ENCODE measurements around the gene CCNG1. TPM values are rescaled to one million over a fixed set of nuclear protein-coding genes. Genes with fewer than 3 reads are reported as not detected.
"Not testable (repeated sequence)": the region's sequence is repeated elsewhere in the genome, so short reads cannot be mapped to it uniquely, and the experiment has no call there.

CCNG1 gene
- polyA plus RNA-seq, 1 donor from 2014 or later: 106 TPM

DNA sequence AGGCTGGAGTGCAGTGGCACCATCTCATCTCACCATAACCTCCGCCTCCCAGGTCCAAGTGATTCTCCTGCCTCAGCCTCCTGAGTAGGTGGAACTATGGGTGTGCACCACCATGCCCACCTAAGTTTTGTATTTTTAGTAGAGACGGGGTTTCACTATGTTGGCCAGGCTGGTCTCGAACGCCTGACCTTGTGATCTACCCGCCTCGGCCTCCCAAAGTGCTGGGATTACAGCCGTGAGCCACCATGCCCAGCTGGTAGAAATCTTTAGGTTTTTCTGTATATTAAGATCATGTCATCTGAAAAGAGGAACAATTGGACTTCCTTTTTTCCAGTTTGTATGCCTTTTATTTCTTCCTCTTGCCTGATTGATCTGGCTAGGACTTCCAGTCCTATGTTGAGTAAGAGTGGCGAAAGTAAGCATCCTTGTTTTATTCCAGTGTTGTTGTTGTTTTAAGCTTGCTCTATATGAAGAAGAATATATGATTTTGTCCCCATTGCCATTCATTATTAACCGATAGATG, 40.5 kb upstream of the CCNG1 start:
- H3K9me3 ChIP-seq (ENCODE audit: low read length); H3K36me3 ChIP-seq (ENCODE audit: insufficient read depth, low read length); H3K4me3 ChIP-seq (ENCODE audit: low read length); H3K27me3 ChIP-seq (ENCODE audit: insufficient read depth, low read depth, low read length); H2AFZ ChIP-seq (ENCODE audit: low read depth, low read length); H3K79me2 ChIP-seq (replicated peaks; ENCODE audit: insufficient read depth, low read length); H3K9ac ChIP-seq (ENCODE audit: low read length); H3K4me2 ChIP-seq (ENCODE audit: low read length); H4K20me1 ChIP-seq (ENCODE audit: insufficient read depth); H3K27ac ChIP-seq (ENCODE audit: low read length); H3K9me2 ChIP-seq (ENCODE audit: insufficient read depth, low read length); H3F3A ChIP-seq (ENCODE audit: insufficient read depth, low read length, poor library complexity, severe bottlenecking): not testable (repeated sequence)

DNA sequence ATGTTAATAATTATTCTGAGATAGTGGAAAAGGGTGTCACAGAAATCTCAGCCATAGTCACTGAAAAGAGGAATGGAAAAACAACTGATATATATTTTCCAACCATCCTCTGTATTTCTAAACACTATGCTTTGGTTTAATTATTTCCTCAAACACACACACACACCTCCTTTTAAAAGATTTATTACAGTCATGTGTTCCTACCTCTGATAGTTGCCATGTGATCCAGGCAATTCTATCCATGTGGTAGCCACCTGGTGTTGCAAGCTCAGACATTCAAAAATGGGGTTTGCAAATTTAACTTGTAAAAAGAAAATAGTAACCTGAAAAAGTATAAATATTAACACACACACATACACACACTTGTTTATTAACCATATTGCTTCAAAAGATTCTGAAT, 40.0 kb upstream of the CCNG1 start:
- TF ChIP-seq EZH2 (IDR thresholded peaks at IDR 0.05; ENCODE audit: borderline replicate concordance, insufficient read depth, low read length, poor library complexity, severe bottlenecking) (no peak), SMC3 (conservative IDR thresholded peaks at IDR 0.05; ENCODE audit: poor library complexity) (no peak)
- no peaks in the 10 kb centered on the region for H3K79me2 ChIP-seq (replicated peaks; ENCODE audit: insufficient read depth, low read length)
- no peak overlapping the region for H2AFZ ChIP-seq (ENCODE audit: low read depth, low read length)
- H3K9me2 ChIP-seq (ENCODE audit: insufficient read depth, low read length): no peaks in the 10 kb centered on the region
- no peaks in the 10 kb centered on the region for H3K27me3 ChIP-seq (ENCODE audit: insufficient read depth, low read depth, low read length)
- no peaks in the 10 kb centered on the region for H3K9me3 ChIP-seq (ENCODE audit: low read length)
- no peaks in the 10 kb centered on the region for H3F3A ChIP-seq (ENCODE audit: insufficient read depth, low read length, poor library complexity, severe bottlenecking)
- H4K20me1 ChIP-seq (ENCODE audit: insufficient read depth): no peaks in the 10 kb centered on the region
- H3K4me2 ChIP-seq (ENCODE audit: low read length): no peak overlapping the region
- no peaks in the 10 kb centered on the region for H3K36me3 ChIP-seq (ENCODE audit: insufficient read depth, low read length)
- H3K27ac ChIP-seq (ENCODE audit: low read length): no peak overlapping the region
- no peak overlapping the region for H3K4me3 ChIP-seq (ENCODE audit: low read length)
- no peak overlapping the region for H3K9ac ChIP-seq (ENCODE audit: low read length)

DNA sequence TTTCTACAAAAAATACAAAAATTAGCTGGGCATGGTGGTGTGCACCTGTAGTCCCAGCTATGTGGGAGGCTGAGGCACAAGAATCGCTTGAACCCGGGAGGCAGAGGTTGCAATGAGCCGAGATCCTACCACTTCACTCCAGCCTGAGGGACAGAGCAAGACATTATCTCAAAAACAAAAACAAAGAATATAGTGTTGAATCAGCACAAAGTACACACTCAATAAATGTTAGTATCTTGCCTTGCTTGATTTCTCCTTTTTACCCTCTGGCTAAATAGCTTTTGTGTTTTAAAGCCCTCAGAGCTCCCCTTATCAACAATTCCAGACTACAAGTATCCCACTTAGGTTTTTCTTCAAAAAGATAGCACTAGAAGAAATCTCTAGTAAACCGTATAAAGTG, 37.5 kb upstream of the CCNG1 start:
- Histone ChIP-seq H3K27ac (ENCODE audit: low read length) (no peak overlapping the region), H3K4me2 (ENCODE audit: low read length) (no peak overlapping the region), H3K27me3 (ENCODE audit: insufficient read depth, low read depth, low read length) (no peaks in the 10 kb centered on the region), H3K9ac (ENCODE audit: low read length) (no peak overlapping the region), H3F3A (ENCODE audit: insufficient read depth, low read length, poor library complexity, severe bottlenecking) (no peaks in the 10 kb centered on the region), H3K9me2 (ENCODE audit: insufficient read depth, low read length) (no peaks in the 10 kb centered on the region), H2AFZ (ENCODE audit: low read depth, low read length) (no peak overlapping the region), H4K20me1 (ENCODE audit: insufficient read depth) (no peaks in the 10 kb centered on the region), H3K4me3 (ENCODE audit: low read length) (no peak overlapping the region), H3K9me3 (ENCODE audit: low read length) (no peaks in the 10 kb centered on the region), H3K36me3 (ENCODE audit: insufficient read depth, low read length) (no peaks in the 10 kb centered on the region), H3K79me2 (replicated peaks; ENCODE audit: insufficient read depth, low read length) (no peaks in the 10 kb centered on the region)
- TF ChIP-seq TAF1 (IDR thresholded peaks at IDR 0.05; ENCODE audit: low read depth) (no peak), SMC3 (conservative IDR thresholded peaks at IDR 0.05; ENCODE audit: poor library complexity) (no peak), MXI1 (conservative IDR thresholded peaks at IDR 0.05; ENCODE audit: poor library complexity, severe bottlenecking) (no peak), EZH2 (IDR thresholded peaks at IDR 0.05; ENCODE audit: borderline replicate concordance, insufficient read depth, low read length, poor library complexity, severe bottlenecking) (no peak), POLR2AphosphoS5 (IDR thresholded peaks at IDR 0.05) (no peak), RAD21 (conservative IDR thresholded peaks at IDR 0.05) (no peak), EP300 (conservative IDR thresholded peaks at IDR 0.05; ENCODE audit: poor library complexity, severe bottlenecking) (no peak)
- TF ChIP-seq, protein P1, sequence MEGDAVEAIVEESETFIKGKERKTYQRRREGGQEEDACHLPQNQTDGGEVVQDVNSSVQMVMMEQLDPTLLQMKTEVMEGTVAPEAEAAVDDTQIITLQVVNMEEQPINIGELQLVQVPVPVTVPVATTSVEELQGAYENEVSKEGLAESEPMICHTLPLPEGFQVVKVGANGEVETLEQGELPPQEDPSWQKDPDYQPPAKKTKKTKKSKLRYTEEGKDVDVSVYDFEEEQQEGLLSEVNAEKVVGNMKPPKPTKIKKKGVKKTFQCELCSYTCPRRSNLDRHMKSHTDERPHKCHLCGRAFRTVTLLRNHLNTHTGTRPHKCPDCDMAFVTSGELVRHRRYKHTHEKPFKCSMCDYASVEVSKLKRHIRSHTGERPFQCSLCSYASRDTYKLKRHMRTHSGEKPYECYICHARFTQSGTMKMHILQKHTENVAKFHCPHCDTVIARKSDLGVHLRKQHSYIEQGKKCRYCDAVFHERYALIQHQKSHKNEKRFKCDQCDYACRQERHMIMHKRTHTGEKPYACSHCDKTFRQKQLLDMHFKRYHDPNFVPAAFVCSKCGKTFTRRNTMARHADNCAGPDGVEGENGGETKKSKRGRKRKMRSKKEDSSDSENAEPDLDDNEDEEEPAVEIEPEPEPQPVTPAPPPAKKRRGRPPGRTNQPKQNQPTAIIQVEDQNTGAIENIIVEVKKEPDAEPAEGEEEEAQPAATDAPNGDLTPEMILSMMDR (IDR thresholded peaks at IDR 0.05; ENCODE audit: poor library complexity, severe bottlenecking): no peak
- TF ChIP-seq, protein P2, sequence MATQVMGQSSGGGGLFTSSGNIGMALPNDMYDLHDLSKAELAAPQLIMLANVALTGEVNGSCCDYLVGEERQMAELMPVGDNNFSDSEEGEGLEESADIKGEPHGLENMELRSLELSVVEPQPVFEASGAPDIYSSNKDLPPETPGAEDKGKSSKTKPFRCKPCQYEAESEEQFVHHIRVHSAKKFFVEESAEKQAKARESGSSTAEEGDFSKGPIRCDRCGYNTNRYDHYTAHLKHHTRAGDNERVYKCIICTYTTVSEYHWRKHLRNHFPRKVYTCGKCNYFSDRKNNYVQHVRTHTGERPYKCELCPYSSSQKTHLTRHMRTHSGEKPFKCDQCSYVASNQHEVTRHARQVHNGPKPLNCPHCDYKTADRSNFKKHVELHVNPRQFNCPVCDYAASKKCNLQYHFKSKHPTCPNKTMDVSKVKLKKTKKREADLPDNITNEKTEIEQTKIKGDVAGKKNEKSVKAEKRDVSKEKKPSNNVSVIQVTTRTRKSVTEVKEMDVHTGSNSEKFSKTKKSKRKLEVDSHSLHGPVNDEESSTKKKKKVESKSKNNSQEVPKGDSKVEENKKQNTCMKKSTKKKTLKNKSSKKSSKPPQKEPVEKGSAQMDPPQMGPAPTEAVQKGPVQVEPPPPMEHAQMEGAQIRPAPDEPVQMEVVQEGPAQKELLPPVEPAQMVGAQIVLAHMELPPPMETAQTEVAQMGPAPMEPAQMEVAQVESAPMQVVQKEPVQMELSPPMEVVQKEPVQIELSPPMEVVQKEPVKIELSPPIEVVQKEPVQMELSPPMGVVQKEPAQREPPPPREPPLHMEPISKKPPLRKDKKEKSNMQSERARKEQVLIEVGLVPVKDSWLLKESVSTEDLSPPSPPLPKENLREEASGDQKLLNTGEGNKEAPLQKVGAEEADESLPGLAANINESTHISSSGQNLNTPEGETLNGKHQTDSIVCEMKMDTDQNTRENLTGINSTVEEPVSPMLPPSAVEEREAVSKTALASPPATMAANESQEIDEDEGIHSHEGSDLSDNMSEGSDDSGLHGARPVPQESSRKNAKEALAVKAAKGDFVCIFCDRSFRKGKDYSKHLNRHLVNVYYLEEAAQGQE (IDR thresholded peaks at IDR 0.05; ENCODE audit: borderline replicate concordance): no peak

Data from neural cell (in vitro differentiated cells).